CD4-positive, alpha-beta T cell (primary cell): ENCODE data around the gene NCK2. TPM values are rescaled to one million over a fixed set of nuclear protein-coding genes. Genes with fewer than 3 reads are reported as not detected.
"Not testable (repeated sequence)": the region's sequence is repeated elsewhere in the genome, so short reads cannot be mapped to it uniquely, and the experiment has no call there.

ENCODE experiments used
- ATAC-seq: fragments of 200-7000 bp; cut with Tn5 transposase; one replicate; pipeline ENCODE4 v1.10.0; 2022; ENCODE audit warnings: mild to moderate bottlenecking; ENCODE audit not compliant: poor library complexity
- CTCF ChIA-PET: fragments of 350-600 bp; sonication (Branson Sonifier 250); formaldehyde crosslinking; loops from one replicate; lab custom pipeline; 2021; ENCODE audit warnings: antibody characterized with exemption, inconsistent platforms; lab: Charles Lee
- POLR2A ChIA-PET: fragments of 350-600 bp; sonication (Branson Sonifier 250); formaldehyde crosslinking; loops from one replicate; lab custom pipeline; 2021; ENCODE audit warnings: antibody characterized with exemption, inconsistent platforms; lab: Charles Lee
- DNase-seq, 14 experiments: peaks; one replicate each; pipeline ENCODE4 v3.0.0-alpha.2; 2013 to 2020; ENCODE audit warnings: mixed read lengths in 2 of 14
- H3K27ac ChIP-seq, 2 donors: one replicate each; pipeline versions ENCODE4 v1.5.1 to v1.7.0; 2013; ENCODE audit warnings: low read length in 2 of 2, low read depth in 1 of 2, mild to moderate bottlenecking in 1 of 2
- H3K27me3 ChIP-seq, 2 experiments: 1 replicate in 1 of 2; 2 replicates in 1 of 2; pipeline versions ENCODE4 v1.6.1 to v1.7.0; 2013; ENCODE audit warnings: low read length in 2 of 2, control low read depth in 1 of 2, mild to moderate bottlenecking in 1 of 2, moderate library complexity in 1 of 2; ENCODE audit not compliant: insufficient read depth in 2 of 2, control insufficient read depth in 1 of 2
- H3K36me3 ChIP-seq: one replicate; pipeline ENCODE4 v1.6.1; 2013; ENCODE audit warnings: low read length, control low read depth; ENCODE audit not compliant: insufficient read depth
- H3K4me1 ChIP-seq: one replicate; pipeline ENCODE4 v1.6.1; 2013; ENCODE audit warnings: low read length, control low read depth; ENCODE audit not compliant: insufficient read depth
- H3K4me3 ChIP-seq: one replicate; pipeline ENCODE4 v1.5.1; 2013; ENCODE audit warnings: mild to moderate bottlenecking, low read length, moderate library complexity
- H3K9me3 ChIP-seq, 2 experiments: 1 replicate in 1 of 2; 2 replicates in 1 of 2; pipeline versions ENCODE4 v1.6.1 to v1.7.0; 2013; ENCODE audit warnings: low read length in 2 of 2, mild to moderate bottlenecking in 2 of 2, control low read depth in 1 of 2, moderate library complexity in 1 of 2; ENCODE audit not compliant: control insufficient read depth in 1 of 2, insufficient read depth in 1 of 2
- H3K27ac Mint-ChIP-seq: one replicate; pipeline ENCODE4 v1.8.0; 2020; ENCODE audit warnings: mixed read lengths
- H3K27me3 Mint-ChIP-seq: one replicate; pipeline ENCODE4 v1.8.0; 2021; ENCODE audit warnings: mixed read lengths
- H3K36me3 Mint-ChIP-seq: one replicate; pipeline ENCODE4 v1.8.0; 2021; ENCODE audit warnings: low read depth, mixed read lengths
- H3K4me1 Mint-ChIP-seq: one replicate; pipeline ENCODE4 v1.8.0; 2021; ENCODE audit warnings: low read depth, mixed read lengths
- H3K4me3 Mint-ChIP-seq: one replicate; pipeline ENCODE4 v1.8.0; 2020; ENCODE audit warnings: mild to moderate bottlenecking, mixed read lengths
- H3K9me3 Mint-ChIP-seq: one replicate; pipeline ENCODE4 v1.8.0; 2020; ENCODE audit warnings: mixed read lengths
- CTCF ChIP-seq: fragments of 200-600 bp; IDR thresholded peaks from one replicate; pipeline ENCODE4 v1.8.0; 2022; ENCODE audit warnings: antibody characterized with exemption, mild to moderate bottlenecking
- intact Hi-C, 2 experiments: fragments of 100-400 bp; cut with DNase I in 1 of 2; cut with micrococcal nuclease in 1 of 2; formaldehyde crosslinking; loops; one replicate each; pipeline versions ENCODE4 v1.15.1 to v1.9.0; 2023 to 2025; cut with DNase I, micrococcal nuclease
- total RNA-seq, 174 experiments: library from RNA in 2 of 174; stranded (reverse) in 2 of 174; gene quantifications; one replicate each; pipeline ENCODE4 v1.2.3 and lab custom pipeline; 2021 to 2026

NCK2 gene
- total RNA-seq, 2 experiments from 2014 or later, result 92.1 to 92.3 TPM

DNA sequence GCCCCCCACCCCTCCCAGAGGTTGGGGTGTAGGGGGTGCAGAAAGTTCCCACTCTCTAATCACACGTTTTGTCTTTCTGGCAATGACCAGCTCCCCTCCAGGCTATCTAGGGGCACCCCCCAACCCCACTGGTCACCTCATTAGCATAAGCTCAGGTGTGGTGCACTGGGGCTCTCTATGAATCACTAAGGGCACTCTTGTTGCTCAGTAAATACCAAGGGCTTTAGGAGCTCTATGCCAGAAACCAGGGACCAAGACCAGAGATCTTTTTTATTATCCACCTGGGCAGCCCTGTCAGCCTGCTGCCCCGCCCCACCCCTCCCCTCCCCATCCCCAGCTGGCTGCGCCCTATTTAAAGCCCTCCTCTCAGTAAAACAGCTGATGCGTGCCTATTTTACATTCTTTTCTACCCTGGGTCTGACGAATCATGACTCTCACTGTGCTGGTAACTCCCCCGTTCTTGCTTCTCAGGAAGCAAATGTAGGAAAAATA lies 24.3 kb downstream of the NCK2 start:
- H3K4me3 ChIP-seq, result no peak overlapping the region
- CTCF ChIA-PET, result interaction anchor here (1.6 kb wide), 1 partner anchor 30 kb away, joined by 4 read pairs; no protein-coding TSS in a partner anchor
- no peak for TF ChIP-seq CTCF
- intact Hi-C loops, result no loop called here
- H3K36me3 ChIP-seq, result peaks cover 48% of the 10 kb centered on the region
- no peaks in the 10 kb centered on the region for H3K27me3 ChIP-seq
- POLR2A ChIA-PET, result interaction anchor here (0.8 to 1.7 kb wide), 5 partner anchors 13 to 161 kb away, joined by 3 to 8 read pairs (median 5); no protein-coding TSS in a partner anchor
- H3K27ac ChIP-seq, result peak overlapping the region; percentile 10 to 32
- Mint-ChIP-seq H3K36me3 (peaks cover 87% of the 10 kb centered on the region), H3K27me3 (no peaks in the 10 kb centered on the region), H3K9me3 (no peaks in the 10 kb centered on the region), H3K4me3 (peak overlapping the region; percentile 3), H3K27ac (peak overlapping the region; percentile 98), H3K4me1 (peaks cover 96% of the 10 kb centered on the region)
- peaks cover 0 to 7% of the 10 kb centered on the region in 2 experiments for H3K9me3 ChIP-seq
- ATAC-seq (no peak), DNase-seq (no peak)
- H3K4me1 ChIP-seq, result peaks cover 88% of the 10 kb centered on the region

DNA sequence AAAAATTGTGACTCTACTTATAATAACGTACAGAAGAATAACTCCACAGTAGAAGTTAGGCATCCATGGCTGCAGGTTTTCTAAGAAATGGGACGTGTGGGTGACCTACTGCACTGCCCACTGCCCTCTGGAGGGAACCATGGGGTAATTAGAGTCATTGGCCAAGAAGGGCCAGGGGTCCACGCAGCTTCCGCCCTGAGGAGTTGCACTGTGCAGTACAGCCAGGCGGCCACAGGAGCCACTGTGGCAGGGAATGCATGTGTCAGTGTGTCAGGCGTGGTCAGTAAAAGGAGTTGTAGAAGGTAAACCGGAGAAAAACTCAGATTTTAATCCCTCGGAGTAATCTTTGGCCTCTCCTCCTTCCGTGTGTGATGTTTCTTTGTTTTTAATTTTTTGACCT lies 24.8 kb downstream of the NCK2 start:
- DNase-seq (no peak), ATAC-seq (no peak)
- no peaks in the 10 kb centered on the region for H3K27me3 Mint-ChIP-seq
- H3K36me3 Mint-ChIP-seq, result peaks cover 87% of the 10 kb centered on the region
- peaks cover 96% of the 10 kb centered on the region for H3K4me1 Mint-ChIP-seq
- intact Hi-C loops, result no loop called here
- peak overlapping the region; percentile 98 for H3K27ac Mint-ChIP-seq
- H3K27ac ChIP-seq, result peak overlapping the region; percentile 10 to 32
- H3K9me3 ChIP-seq, result peaks cover 0 to 7% of the 10 kb centered on the region in 2 experiments
- no peaks in the 10 kb centered on the region for H3K27me3 ChIP-seq
- H3K36me3 ChIP-seq, result peaks cover 46% of the 10 kb centered on the region
- POLR2A ChIA-PET, result interaction anchor here (0.8 to 1.7 kb wide), 5 partner anchors 14 to 160 kb away, joined by 3 to 8 read pairs (median 5); no protein-coding TSS in a partner anchor
- no peak overlapping the region for H3K4me3 ChIP-seq
- peaks cover 88% of the 10 kb centered on the region for H3K4me1 ChIP-seq
- CTCF ChIA-PET, result interaction anchor here (1.6 kb wide), 1 partner anchor 31 kb away, joined by 4 read pairs; no protein-coding TSS in a partner anchor
- no peak for TF ChIP-seq CTCF
- no peaks in the 10 kb centered on the region for H3K9me3 Mint-ChIP-seq
- H3K4me3 Mint-ChIP-seq, result peak overlapping the region; percentile 3

- Mint-ChIP-seq H3K27me3 (no peaks in the 10 kb centered on the region), H3K4me1 (peaks cover 96% of the 10 kb centered on the region), H3K27ac (peak overlapping the region; percentile 98), H3K4me3 (peak overlapping the region; percentile 60), H3K9me3 (no peaks in the 10 kb centered on the region), H3K36me3 (peaks cover 85% of the 10 kb centered on the region)
- H3K4me1 ChIP-seq, result peaks cover 88% of the 10 kb centered on the region
- H3K36me3 ChIP-seq, result peaks cover 44% of the 10 kb centered on the region
- H3K27me3 ChIP-seq, result no peaks in the 10 kb centered on the region
- ChIA-PET POLR2A (no interaction called here), CTCF (interaction anchor here (1.6 kb wide), 1 partner anchor 31 kb away, joined by 4 read pairs; no protein-coding TSS in a partner anchor)
- TF ChIP-seq CTCF, result no peak
- peak overlapping the region in 1 of 2 donors; percentile 39 for H3K27ac ChIP-seq
- DNase-seq (peak in 2 of 14 experiments; percentile 42 to 51), ATAC-seq (no peak)
- H3K4me3 ChIP-seq, result no peak overlapping the region
- intact Hi-C loops, result no loop called here
- peaks cover 0 to 7% of the 10 kb centered on the region in 2 experiments for H3K9me3 ChIP-seq
Measured at GRCh38 chr2:105770149-105770548, 25.4 kb downstream of the NCK2 start.

GRCh38 chr2:105771291-105771690 lies 26.6 kb downstream of the NCK2 start:
- DNase-seq, H3K9me3 ChIP-seq, H3K27me3 Mint-ChIP-seq, H3K27me3 ChIP-seq, ATAC-seq, intact Hi-C loops, H3K9me3 Mint-ChIP-seq, H3K4me3 ChIP-seq: not testable (repeated sequence)
- Histone ChIP-seq H3K4me1 (peaks cover 86% of the 10 kb centered on the region), H3K27ac (peak overlapping the region in 1 of 2 donors; percentile 60), H3K36me3 (peaks cover 41% of the 10 kb centered on the region)
- ChIA-PET CTCF (interaction anchor here (0.8 to 1.3 kb wide), 3 partner anchors 12 to 113 kb away, joined by 3 read pairs; no protein-coding TSS in a partner anchor), POLR2A (interaction anchor here (0.7 to 1.5 kb wide), 3 partner anchors 12 to 29 kb away, joined by 3 to 6 read pairs (median 6); no protein-coding TSS in a partner anchor)
- H3K4me3 Mint-ChIP-seq, result peak overlapping the region; percentile 45
- H3K27ac Mint-ChIP-seq, result peak overlapping the region; percentile 98
- peaks cover 78% of the 10 kb centered on the region for H3K36me3 Mint-ChIP-seq
- H3K4me1 Mint-ChIP-seq, result peaks cover 96% of the 10 kb centered on the region
